ENCODE measurements around the gene ZNF200.

- TF ChIP-seq SMC3 (IDR thresholded peaks at IDR 0.05; ENCODE audit: low read depth, low read length) (no peak), CTCF (IDR thresholded peaks at IDR 0.05) (no peak)
These were observed 1.1 kb upstream of the ZNF200 start for GRCh38 chr16:3235856-3236669.
